HEK293T (cell line): ENCODE data around the gene MYBBP1A.

Experiments used
- BHLHE40 ChIP-seq: fragments of 450-650 bp; IDR thresholded peaks from 2 replicates; pipeline ENCODE4 v1.6.1; 2016; ENCODE audit warnings: mild to moderate bottlenecking, moderate library complexity, borderline replicate concordance
- FOXA1 ChIP-seq: fragments of 450-650 bp; IDR thresholded peaks from 2 replicates; pipeline ENCODE4 v1.6.1; 2016; ENCODE audit warnings: mild to moderate bottlenecking
- SUZ12 ChIP-seq: fragments of 450-650 bp; IDR thresholded peaks from 2 replicates; pipeline ENCODE4 v1.6.1; 2016; ENCODE audit warnings: mild to moderate bottlenecking
- ZNF384 ChIP-seq: fragments of 450-650 bp; IDR thresholded peaks from 2 replicates; pipeline ENCODE4 v1.6.1; 2016

- TF ChIP-seq SUZ12, result no peak
- no peak for TF ChIP-seq BHLHE40
- no peak for TF ChIP-seq ZNF384
- TF ChIP-seq FOXA1, result no peak
Measured at GRCh38 chr17:4579678-4580077, 24.5 kb upstream of the MYBBP1A start.
